Mucosa of descending colon (tissue), 3 donors: ENCODE data around the gene FBXO28. TPM values are rescaled to one million over a fixed set of nuclear protein-coding genes. Genes with fewer than 3 reads are reported as not detected.
"Not testable (repeated sequence)": the region's sequence is repeated elsewhere in the genome, so short reads cannot be mapped to it uniquely, and the experiment has no call there.

ENCODE experiments used
- ATAC-seq: fragments of 200-7000 bp; cut with Tn5 transposase; one replicate; pipeline ENCODE4 v1.9.1; 2020; ENCODE audit warnings: mild to moderate bottlenecking, moderate library complexity
- DNase-seq, 3 donors: peaks; one replicate each; pipeline ENCODE4 v3.0.0-alpha.2; 2020
- H3K36me3 ChIP-seq: fragments of 200-600 bp; one replicate; pipeline ENCODE4 v1.8.0; 2021; ENCODE audit warnings: low read depth, mild to moderate bottlenecking
- H3K4me1 ChIP-seq: fragments of 200-600 bp; one replicate; pipeline ENCODE4 v1.8.0; 2021; ENCODE audit warnings: low read depth, mild to moderate bottlenecking
- H3K4me3 ChIP-seq: fragments of 200-600 bp; one replicate; pipeline ENCODE4 v1.8.0; 2021; ENCODE audit warnings: mild to moderate bottlenecking
- H3K9me3 ChIP-seq: fragments of 200-600 bp; one replicate; pipeline ENCODE4 v1.8.0; 2021; ENCODE audit warnings: mild to moderate bottlenecking
- intact Hi-C, 2 donors: fragments of 100-400 bp; cut with DNase I in 1 of 2; cut with micrococcal nuclease in 1 of 2; formaldehyde crosslinking; loops; one replicate each; pipeline versions ENCODE4 v1.11.0 to v1.11.1; 2022; cut with DNase I, micrococcal nuclease
- total RNA-seq, 3 donors: library from RNA; stranded (reverse); fragmentation: NEBNext Ultra II Directional in 2 of 3; extraction: Animal tissue kit (Norgen Biotek cat#: 25700) in 2 of 3; gene quantifications; one replicate each; pipeline versions ENCODE4 v1.2.1 to v1.2.4, GENCODE V29; 2021 to 2023
- TF ChIP-seq, protein P1 (sequence below): fragments of 200-600 bp; IDR thresholded peaks from one replicate; pipeline ENCODE4 v1.8.0; 2022; ENCODE audit warnings: antibody characterized with exemption, mild to moderate bottlenecking
- donor health status: DM: no; HTN: no; CAD: no; lungs with moderate emphysema.
- donor health status: DM: no; HTN: no; CAD: no.
- donor health status: DM: no; HTN: yes; CAD: no.

The FBXO28 gene
- total RNA-seq, 3 donors from 2014 or later, result 31.5 to 35.0 (median 31.6) TPM

DNA sequence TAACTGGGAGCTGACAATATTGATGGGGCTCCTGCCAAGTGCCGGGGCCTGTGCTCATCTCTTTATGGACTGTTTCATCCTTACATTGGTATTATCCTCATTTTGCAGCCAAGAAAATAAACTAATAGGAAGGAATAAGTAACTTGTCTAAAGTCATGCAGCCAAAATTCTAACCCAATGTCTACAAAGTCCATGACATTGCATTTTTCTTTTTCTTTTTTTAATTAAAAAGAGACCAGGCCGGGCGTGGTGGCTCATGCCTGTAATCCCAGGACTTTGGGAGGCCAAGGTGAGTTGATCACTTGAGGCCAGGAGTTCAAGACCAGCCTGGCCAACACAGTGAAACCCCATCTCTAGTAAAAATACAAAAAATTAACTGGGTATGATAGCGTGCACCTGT, 87.9 kb downstream of the FBXO28 start:
- ATAC-seq (no peak), DNase-seq (no peak)
- Histone ChIP-seq H3K9me3 (no peaks in the 10 kb centered on the region), H3K4me3 (no peak overlapping the region), H3K4me1 (peaks cover 5% of the 10 kb centered on the region), H3K36me3 (no peaks in the 10 kb centered on the region)
- intact Hi-C loops, result no loop called here
- TF ChIP-seq, protein P1, sequence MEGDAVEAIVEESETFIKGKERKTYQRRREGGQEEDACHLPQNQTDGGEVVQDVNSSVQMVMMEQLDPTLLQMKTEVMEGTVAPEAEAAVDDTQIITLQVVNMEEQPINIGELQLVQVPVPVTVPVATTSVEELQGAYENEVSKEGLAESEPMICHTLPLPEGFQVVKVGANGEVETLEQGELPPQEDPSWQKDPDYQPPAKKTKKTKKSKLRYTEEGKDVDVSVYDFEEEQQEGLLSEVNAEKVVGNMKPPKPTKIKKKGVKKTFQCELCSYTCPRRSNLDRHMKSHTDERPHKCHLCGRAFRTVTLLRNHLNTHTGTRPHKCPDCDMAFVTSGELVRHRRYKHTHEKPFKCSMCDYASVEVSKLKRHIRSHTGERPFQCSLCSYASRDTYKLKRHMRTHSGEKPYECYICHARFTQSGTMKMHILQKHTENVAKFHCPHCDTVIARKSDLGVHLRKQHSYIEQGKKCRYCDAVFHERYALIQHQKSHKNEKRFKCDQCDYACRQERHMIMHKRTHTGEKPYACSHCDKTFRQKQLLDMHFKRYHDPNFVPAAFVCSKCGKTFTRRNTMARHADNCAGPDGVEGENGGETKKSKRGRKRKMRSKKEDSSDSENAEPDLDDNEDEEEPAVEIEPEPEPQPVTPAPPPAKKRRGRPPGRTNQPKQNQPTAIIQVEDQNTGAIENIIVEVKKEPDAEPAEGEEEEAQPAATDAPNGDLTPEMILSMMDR, result no peak

DNA sequence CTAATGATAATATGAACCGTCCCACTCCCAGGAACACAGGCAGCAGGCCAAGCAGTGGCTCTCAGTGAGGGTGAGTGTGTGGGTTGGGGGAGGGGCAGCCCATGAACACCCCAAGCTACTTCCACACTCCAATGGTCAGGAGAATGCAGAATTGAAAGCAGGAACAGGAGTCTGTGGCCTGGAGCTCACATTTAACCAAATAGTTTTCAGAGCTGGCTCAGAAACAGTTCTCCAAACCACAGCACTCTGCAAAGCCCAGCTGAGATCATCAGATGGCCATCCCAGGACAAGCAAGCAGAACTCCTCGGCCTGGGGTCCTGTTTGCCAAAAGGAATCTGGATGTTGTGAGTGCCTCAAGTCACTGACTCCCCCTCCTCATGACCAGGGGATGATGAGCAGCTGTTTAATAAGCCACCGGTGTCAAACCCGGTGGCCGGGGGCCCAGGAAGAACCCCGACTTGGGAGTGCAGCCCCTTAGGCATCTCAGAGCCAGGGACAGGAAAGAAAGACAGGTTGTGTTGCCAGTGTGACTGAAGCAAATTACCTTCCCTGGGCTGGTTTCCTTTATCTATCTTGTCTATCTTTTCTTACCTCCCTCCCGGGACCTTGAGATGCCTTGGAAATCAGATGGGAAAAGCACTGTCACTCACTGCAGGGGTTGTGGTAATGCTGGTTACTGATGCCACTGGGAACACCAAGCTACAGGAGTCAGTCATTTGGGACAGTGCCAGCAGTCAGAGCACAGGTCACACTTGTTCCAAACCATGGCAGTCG, 89.5 kb downstream of the FBXO28 start:
- TF ChIP-seq, protein P1, result no peak
- ATAC-seq (peak; percentile 43), DNase-seq (peak; percentile 36 to 61 (median 50))
- peaks cover 5% of the 10 kb centered on the region for H3K4me1 ChIP-seq
- H3K9me3 ChIP-seq, result no peaks in the 10 kb centered on the region
- intact Hi-C loops, result no loop called here
- H3K36me3 ChIP-seq, result no peaks in the 10 kb centered on the region
- H3K4me3 ChIP-seq, result no peak overlapping the region

DNA sequence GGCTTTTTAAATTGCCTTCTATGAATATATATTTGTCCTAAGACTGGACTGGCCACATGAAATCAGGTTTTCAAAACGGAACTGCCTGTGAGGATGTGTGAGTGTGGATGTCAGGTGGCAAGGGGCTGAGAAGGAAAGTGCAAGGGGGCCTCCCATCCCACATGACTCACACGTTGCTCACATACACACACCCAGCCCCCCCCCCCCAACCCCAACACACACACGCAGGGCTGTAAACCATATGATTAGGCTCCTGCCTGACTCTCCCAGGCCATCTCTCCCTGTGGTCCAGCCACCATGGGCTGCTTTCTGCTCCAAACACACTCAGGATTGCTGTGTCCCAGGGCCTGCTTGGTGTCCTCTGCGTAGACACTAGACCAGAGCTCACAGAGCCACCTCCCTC, 91.5 kb downstream of the FBXO28 start:
- Histone ChIP-seq H3K36me3 (no peaks in the 10 kb centered on the region), H3K9me3 (no peaks in the 10 kb centered on the region), H3K4me3 (no peak overlapping the region), H3K4me1 (peaks cover 5% of the 10 kb centered on the region)
- intact Hi-C loops, result no loop called here
- TF ChIP-seq, protein P1, result no peak
- peak; percentile 68 for ATAC-seq
- DNase-seq, result peak in 2 of 3 donors; percentile 20 to 31

DNA sequence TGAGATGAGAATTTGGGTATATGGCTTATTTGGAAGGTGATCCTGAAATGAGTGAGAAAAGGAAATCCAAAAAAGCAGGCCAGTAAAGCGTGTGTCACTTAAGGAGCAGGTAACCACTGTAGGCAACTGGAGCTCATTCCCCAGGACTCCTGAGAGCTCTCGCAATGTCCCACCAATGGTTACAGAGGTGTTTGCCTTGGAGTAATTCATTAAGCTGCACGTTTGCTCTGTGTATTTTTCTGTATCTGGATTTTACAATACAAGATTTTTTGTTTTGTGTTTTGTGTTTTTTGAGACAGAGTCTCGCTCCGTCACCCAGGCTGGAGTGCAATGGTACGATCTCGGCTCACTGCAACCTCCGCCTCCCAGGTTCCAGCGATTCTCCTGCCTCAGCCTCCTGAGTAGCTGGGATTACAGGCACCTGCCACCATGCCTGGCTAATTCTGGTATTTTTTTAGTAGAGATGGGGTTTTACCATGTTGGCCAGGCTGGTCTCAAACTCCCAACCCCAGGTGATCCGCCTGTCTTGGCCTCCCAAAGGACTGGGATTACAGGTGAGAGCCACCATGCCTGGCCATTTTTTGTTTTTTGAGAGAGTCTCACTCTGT, 92.1 kb downstream of the FBXO28 start:
- DNase-seq, H3K4me1 ChIP-seq, H3K9me3 ChIP-seq, intact Hi-C loops, H3K4me3 ChIP-seq, H3K36me3 ChIP-seq: not testable (repeated sequence)
- ATAC-seq, result peak; percentile 47

DNA sequence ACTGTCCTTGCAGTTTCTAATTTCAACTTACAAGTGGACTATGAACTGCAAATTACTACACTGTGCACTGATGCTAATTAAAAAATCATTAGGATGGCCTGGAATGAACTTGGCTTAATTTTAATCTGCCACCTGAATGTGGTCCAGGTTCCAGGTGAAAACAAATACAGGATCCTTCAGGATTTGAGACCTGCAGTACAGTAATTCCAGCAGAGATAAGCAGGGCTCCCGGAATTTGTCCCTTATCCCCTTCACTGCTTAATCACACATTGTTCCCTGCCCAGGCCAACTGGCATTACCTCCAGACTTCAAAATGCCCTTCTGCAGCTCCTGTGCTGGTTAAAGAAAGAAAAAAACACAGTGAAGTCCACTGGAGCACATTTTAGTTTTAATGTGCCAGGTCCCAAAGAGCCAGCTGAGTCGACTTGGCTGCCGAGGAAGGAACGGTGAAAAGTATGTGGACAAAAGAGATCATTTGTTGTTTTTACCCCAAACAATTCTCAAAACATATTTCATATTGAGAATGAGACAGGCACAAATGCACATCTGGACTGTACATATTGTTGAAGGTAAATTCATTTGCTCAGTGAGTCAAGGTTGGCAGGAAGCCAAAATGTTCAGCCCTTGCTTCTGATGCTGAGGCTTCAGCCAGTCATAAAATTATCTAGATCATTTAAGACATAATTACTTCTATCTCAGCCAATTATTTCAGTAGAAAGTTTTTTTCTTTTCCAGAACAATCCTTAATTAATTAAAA, 97.5 kb downstream of the FBXO28 start:
- DNase-seq, result peak in 1 of 3 donors; percentile 73
- intact Hi-C loops, result no loop called here
- TF ChIP-seq, protein P1, result no peak
- H3K4me1 ChIP-seq, result peaks cover 7% of the 10 kb centered on the region
- no peaks in the 10 kb centered on the region for H3K36me3 ChIP-seq
- ATAC-seq, result peak; percentile 59
- H3K4me3 ChIP-seq, result no peak overlapping the region
- no peaks in the 10 kb centered on the region for H3K9me3 ChIP-seq

Other genes with a start within 250 kb of the FBXO28 start
- gene DEGS1, start 69.1 kb downstream of the FBXO28 start, total RNA-seq, result 10 to 100 TPM; 10.7 to 56.3 (median 22.7) TPM
- gene NVL, start 216.1 kb downstream of the FBXO28 start, total RNA-seq, result 10 to 100 TPM; 32.2 to 45.6 (median 34.7) TPM
- gene CNIH4, start 242.8 kb downstream of the FBXO28 start, total RNA-seq, result 10 to 100 TPM; 53.3 to 60.5 (median 54.7) TPM